T-cell (primary cell): ENCODE measurements around the gene MSH3. TPM values are rescaled to one million over a fixed set of nuclear protein-coding genes. Genes with fewer than 3 reads are reported as not detected.
"Not testable (repeated sequence)": the region's sequence is repeated elsewhere in the genome, so short reads cannot be mapped to it uniquely, and the experiment has no call there.

Experiments
- ATAC-seq, 4 experiments: fragments of 200-7000 bp in 3 of 4; fragments of 150-1000 bp in 1 of 4; cut with Tn5 transposase; replicated peaks in 1 of 4; 1 replicate in 3 of 4; 2 replicates in 1 of 4; pipeline ENCODE4 v1.10.0; 2021; ENCODE audit warnings: moderate library complexity in 3 of 4, mild to moderate bottlenecking in 2 of 4, moderate number of reproducible peaks in 1 of 4
- CTCF ChIA-PET, 2 donors: fragments of 300-600 bp; sonication (Branson Sonifier 250); formaldehyde crosslinking; loops; one replicate each; lab custom pipeline; 2022; ENCODE audit warnings: antibody characterized with exemption in 2 of 2; lab: Charles Lee
- POLR2A ChIA-PET, 2 donors: fragments of 300-600 bp; sonication (Branson Sonifier 250); formaldehyde crosslinking; loops; one replicate each; lab custom pipeline; 2022; ENCODE audit warnings: antibody characterized with exemption in 2 of 2; lab: Charles Lee
- DNase-seq, 35 experiments: peaks; one replicate each; pipeline versions ENCODE4 v3.0.0 to v3.0.0-alpha.2; 2013 to 2023
- H3K27ac ChIP-seq: one replicate; pipeline ENCODE4 v1.5.1; 2013; ENCODE audit warnings: low read length
- H3K27me3 ChIP-seq, 2 experiments: replicated peaks in 1 of 2; 1 replicate in 1 of 2; 2 replicates in 1 of 2; pipeline versions ENCODE4 v1.6.1 to v1.7.0; 2013; ENCODE audit warnings: low read length in 1 of 2, mixed read lengths in 1 of 2; ENCODE audit not compliant: control insufficient read depth in 2 of 2, insufficient read depth in 2 of 2; ENCODE audit errors: extremely low read depth in 1 of 2
- H3K36me3 ChIP-seq, 2 donors: 1 replicate in 1 of 2; 2 replicates in 1 of 2; pipeline versions ENCODE4 v1.6.1 to v1.7.0; 2013; ENCODE audit warnings: low read length in 1 of 2; ENCODE audit not compliant: control insufficient read depth in 2 of 2, insufficient read depth in 1 of 2; ENCODE audit errors: extremely low read depth in 1 of 2
- H3K4me1 ChIP-seq, 2 experiments: 1 replicate in 1 of 2; 2 replicates in 1 of 2; pipeline versions ENCODE4 v1.6.1 to v1.7.0; 2013; ENCODE audit warnings: low read length in 2 of 2, mixed read lengths in 1 of 2; ENCODE audit not compliant: insufficient read depth in 2 of 2, control insufficient read depth in 1 of 2; ENCODE audit errors: extremely low read depth in 1 of 2
- H3K4me3 ChIP-seq, 2 donors: 1 replicate in 1 of 2; 2 replicates in 1 of 2; pipeline versions ENCODE4 v1.5.1 to v1.7.0; 2013; ENCODE audit warnings: mild to moderate bottlenecking in 2 of 2, low read length in 1 of 2, moderate library complexity in 1 of 2; ENCODE audit not compliant: control insufficient read depth in 1 of 2; ENCODE audit errors: extremely low read depth in 1 of 2
- H3K9me3 ChIP-seq: 2 replicates; pipeline ENCODE4 v1.7.0; 2013
- H3K27ac Mint-ChIP-seq, 2 donors: one replicate each; pipeline ENCODE4 v1.8.0; 2020 to 2021; ENCODE audit warnings: mild to moderate bottlenecking in 2 of 2, mixed read lengths in 2 of 2
- H3K27me3 Mint-ChIP-seq, 2 donors: one replicate each; pipeline ENCODE4 v1.8.0; 2021 to 2022; ENCODE audit warnings: mixed read lengths in 2 of 2
- H3K36me3 Mint-ChIP-seq: one replicate; pipeline ENCODE4 v1.8.0; 2021; ENCODE audit warnings: mixed read lengths
- H3K4me1 Mint-ChIP-seq, 3 donors: one replicate each; pipeline ENCODE4 v1.8.0; 2020 to 2022; ENCODE audit warnings: mixed read lengths in 3 of 3, mild to moderate bottlenecking in 1 of 3
- H3K4me3 Mint-ChIP-seq, 3 donors: one replicate each; pipeline ENCODE4 v1.8.0; 2020 to 2022; ENCODE audit warnings: mild to moderate bottlenecking in 3 of 3, mixed read lengths in 3 of 3, moderate library complexity in 3 of 3
- H3K9me3 Mint-ChIP-seq, 3 donors: one replicate each; pipeline ENCODE4 v1.8.0; 2020 to 2022; ENCODE audit warnings: mixed read lengths in 3 of 3
- WGBS: methylation state at CpG from one replicate; pipeline ENCODE4 v1.1.5; 2013; ENCODE audit warnings: missing lambda C conversion rate; ENCODE audit not compliant: insufficient coverage; 5-methylcytosine and 5-hydroxymethylcytosine counted together
- total RNA-seq, 35 experiments: library from RNA in 6 of 35; stranded (reverse) in 6 of 35; fragments of 120-200 nt in 1 of 35; gene quantifications; one replicate each; pipeline versions ENCODE4 v1.2.1 to v1.2.4 and lab custom pipeline; 2013 to 2026

Gene MSH3
- total RNA-seq, 5 donors from 2014 or later (not counting 1 experiment from before 2014, with no cell fraction given): 10.8 to 20.8 (median 16.3) TPM

DNA sequence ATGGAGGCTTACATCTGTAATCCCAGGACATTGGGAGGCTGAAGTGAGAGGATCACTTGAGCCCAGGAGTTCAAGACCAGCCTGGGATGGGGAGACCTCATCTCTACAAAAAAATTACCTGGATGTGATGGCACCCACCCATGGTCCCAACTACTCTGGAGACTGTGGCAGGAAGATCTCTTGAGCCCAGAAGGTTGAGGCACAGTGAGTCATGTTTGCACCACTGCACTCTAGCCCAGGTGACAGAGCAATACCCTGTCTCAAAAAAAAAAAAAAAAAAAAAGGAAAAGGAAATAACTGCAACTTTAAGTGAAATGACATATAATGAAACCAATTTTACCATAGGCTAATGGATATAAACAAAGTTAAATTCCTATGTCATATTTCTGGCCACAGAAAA lies 152.5 kb downstream of the MSH3 start:
- no peak for DNase-seq
- Histone ChIP-seq H3K36me3 (peaks cover 0 to 3% of the 10 kb centered on the region in 2 donors), H3K9me3 (peaks cover 4% of the 10 kb centered on the region), H3K27me3 (no peaks in the 10 kb centered on the region), H3K4me3 (no peak overlapping the region), H3K27ac (no peak overlapping the region), H3K4me1 (no peaks in the 10 kb centered on the region)
- ChIA-PET CTCF (no interaction called here), POLR2A (interaction anchor here in 1 of 2 donors (0.6 kb wide), 1 partner anchor 398 kb away, joined by 3 read pairs; no protein-coding TSS in a partner anchor)
- peaks cover 52% of the 10 kb centered on the region for H3K36me3 Mint-ChIP-seq
- no peaks in the 10 kb centered on the region for H3K27me3 Mint-ChIP-seq
- H3K4me1 Mint-ChIP-seq: no peaks in the 10 kb centered on the region
- H3K9me3 Mint-ChIP-seq: peaks cover 0 to 4% (median 0%) of the 10 kb centered on the region in 3 donors
- no peak for ATAC-seq
- H3K4me3 Mint-ChIP-seq: no peak overlapping the region
- H3K27ac Mint-ChIP-seq: no peak overlapping the region

DNA sequence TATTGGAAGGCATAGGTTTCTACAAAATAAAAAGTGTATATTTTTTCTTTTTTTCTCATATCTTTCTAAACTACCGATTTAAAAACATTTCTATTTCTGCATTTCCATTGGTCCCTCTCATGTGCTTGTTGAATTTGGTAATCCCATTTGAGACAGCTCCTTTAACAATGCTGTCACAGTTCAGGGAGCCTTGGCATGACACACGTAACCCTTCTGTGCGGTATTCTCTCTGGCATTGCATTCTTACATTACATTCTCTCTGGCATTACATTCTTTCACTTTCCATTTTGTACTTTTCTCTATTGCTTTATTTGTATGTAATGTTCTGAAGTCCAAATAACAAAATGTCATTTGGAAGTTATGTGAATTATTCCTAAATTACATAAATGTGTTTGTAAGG lies 155.0 kb downstream of the MSH3 start:
- H3K4me3 Mint-ChIP-seq: no peak overlapping the region
- no peak overlapping the region for H3K4me3 ChIP-seq
- no peak overlapping the region for H3K27ac ChIP-seq
- H3K9me3 ChIP-seq: no peaks in the 10 kb centered on the region
- DNase-seq (no peak), ATAC-seq (no peak)
- no peaks in the 10 kb centered on the region for H3K27me3 ChIP-seq
- H3K9me3 Mint-ChIP-seq: no peaks in the 10 kb centered on the region
- no peaks in the 10 kb centered on the region for H3K4me1 ChIP-seq
- ChIA-PET CTCF (no interaction called here), POLR2A (no interaction called here)
- H3K27me3 Mint-ChIP-seq: no peaks in the 10 kb centered on the region
- H3K36me3 Mint-ChIP-seq: peaks cover 50% of the 10 kb centered on the region
- H3K36me3 ChIP-seq: peaks cover 0 to 7% of the 10 kb centered on the region in 2 donors
- no CpG with 5 or more reads among the region's 3 CpGs for WGBS
- no peak overlapping the region for H3K27ac Mint-ChIP-seq
- H3K4me1 Mint-ChIP-seq: no peaks in the 10 kb centered on the region

DNA sequence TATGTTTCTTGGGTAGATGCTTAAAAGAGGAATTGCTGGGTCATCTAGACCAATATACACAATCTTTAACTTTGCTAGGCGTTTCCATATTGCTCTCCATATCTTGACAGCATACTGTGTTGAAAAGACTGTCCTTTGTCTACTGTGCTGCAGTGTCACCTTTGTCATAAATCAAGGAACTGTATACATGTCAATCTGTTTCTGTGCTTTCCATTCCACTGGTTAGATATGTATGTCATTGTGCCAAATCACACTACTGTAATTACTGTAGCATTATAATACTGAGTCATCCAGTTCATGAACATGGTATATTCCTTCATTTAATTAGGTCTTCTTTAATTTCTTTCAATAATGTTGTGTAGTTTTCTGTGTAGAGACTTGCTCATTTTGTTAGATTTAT lies 156.0 kb downstream of the MSH3 start:
- WGBS: no CpG with 5 or more reads among the region's 1 CpG

GRCh38 chr5:80816590-80816989 lies 162.1 kb downstream of the MSH3 start:
- Mint-ChIP-seq H3K4me1 (no peaks in the 10 kb centered on the region), H3K9me3 (peaks cover 0 to 6% (median 3%) of the 10 kb centered on the region in 3 donors), H3K4me3 (no peak overlapping the region), H3K27ac (no peak overlapping the region), H3K27me3 (no peaks in the 10 kb centered on the region), H3K36me3 (peaks cover 61% of the 10 kb centered on the region)
- POLR2A ChIA-PET: no interaction called here
- ATAC-seq (no peak), DNase-seq (no peak)
- Histone ChIP-seq H3K27ac (no peak overlapping the region), H3K36me3 (peaks cover 0 to 12% of the 10 kb centered on the region in 2 donors), H3K9me3 (no peaks in the 10 kb centered on the region), H3K4me3 (no peak overlapping the region), H3K27me3 (no peaks in the 10 kb centered on the region), H3K4me1 (no peaks in the 10 kb centered on the region)
- WGBS: 100% methylated on average over 3 of the region's 3 CpGs
- CTCF ChIA-PET: no interaction called here

More for the DNA sequence above, 156.0 kb downstream of the MSH3 start:
- no peak for ATAC-seq
- no peak for DNase-seq
- Mint-ChIP-seq H3K27me3 (no peaks in the 10 kb centered on the region), H3K36me3 (peaks cover 51% of the 10 kb centered on the region), H3K27ac (no peak overlapping the region), H3K4me1 (no peaks in the 10 kb centered on the region), H3K4me3 (no peak overlapping the region), H3K9me3 (no peaks in the 10 kb centered on the region)
- Histone ChIP-seq H3K4me3 (no peak overlapping the region), H3K36me3 (peaks cover 0 to 12% of the 10 kb centered on the region in 2 donors), H3K27ac (no peak overlapping the region), H3K4me1 (no peaks in the 10 kb centered on the region), H3K27me3 (no peaks in the 10 kb centered on the region), H3K9me3 (no peaks in the 10 kb centered on the region)
- ChIA-PET POLR2A (interaction anchor here in 1 of 2 donors (0.7 kb wide), 1 partner anchor 10 kb away, joined by 3 read pairs; no protein-coding TSS in a partner anchor), CTCF (no interaction called here)

DNA sequence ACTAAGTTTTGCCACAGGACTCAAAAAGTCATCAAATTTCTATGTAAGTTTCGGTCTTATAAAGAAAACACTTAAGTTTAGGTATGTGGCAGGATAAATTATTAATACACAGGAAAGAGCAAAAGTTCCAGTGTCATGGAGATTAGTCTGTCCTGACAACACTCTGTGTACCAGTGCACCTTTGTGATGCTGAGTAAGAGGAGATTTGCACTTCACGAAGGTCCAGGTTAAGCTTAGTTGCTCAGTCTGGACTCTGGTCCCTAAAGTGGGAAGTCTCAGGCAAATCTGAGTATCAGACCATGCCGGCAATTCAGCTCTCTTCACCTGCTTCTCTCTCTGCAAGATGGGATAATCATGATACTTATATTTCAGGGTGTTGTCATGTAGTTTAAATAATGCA lies 166.2 kb downstream of the MSH3 start:
- ATAC-seq (no peak), DNase-seq (no peak)
- no CpG with 5 or more reads among the region's 3 CpGs for WGBS
- ChIA-PET POLR2A (interaction anchor here in 1 of 2 donors (0.5 kb wide), 1 partner anchor 10 kb away, joined by 3 read pairs; no protein-coding TSS in a partner anchor), CTCF (no interaction called here)
- Histone ChIP-seq H3K27me3 (no peaks in the 10 kb centered on the region), H3K4me3 (no peak overlapping the region), H3K9me3 (no peaks in the 10 kb centered on the region), H3K36me3 (peaks cover 0 to under 1% of the 10 kb centered on the region in 2 donors), H3K27ac (no peak overlapping the region), H3K4me1 (no peaks in the 10 kb centered on the region)
- Mint-ChIP-seq H3K27ac (no peak overlapping the region), H3K36me3 (peaks cover 68% of the 10 kb centered on the region), H3K4me3 (no peak overlapping the region), H3K4me1 (no peaks in the 10 kb centered on the region), H3K27me3 (no peaks in the 10 kb centered on the region), H3K9me3 (peaks cover 0 to 16% (median 7%) of the 10 kb centered on the region in 3 donors)

DNA sequence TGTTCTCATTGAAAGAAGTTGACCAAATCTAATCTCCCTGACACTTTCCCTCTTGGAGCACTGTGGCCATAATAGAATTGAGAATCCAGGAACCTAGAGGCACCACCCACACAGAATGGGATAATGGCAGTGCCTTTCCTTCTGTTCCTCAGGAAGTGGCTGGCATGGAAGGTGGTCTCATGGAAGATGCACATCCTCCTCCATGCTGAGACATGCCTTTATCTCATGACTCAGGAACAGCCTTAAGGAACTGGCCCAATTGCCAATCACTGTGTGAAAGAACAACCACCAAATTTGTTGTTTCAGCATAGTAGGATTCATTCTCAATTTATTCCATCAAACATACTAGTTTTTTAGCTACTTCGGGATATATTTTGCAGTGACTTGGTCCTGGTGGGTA lies 168.2 kb downstream of the MSH3 start:
- ATAC-seq: no peak
- DNase-seq: no peak
- POLR2A ChIA-PET: no interaction called here
- H3K36me3 ChIP-seq: no peaks in the 10 kb centered on the region
- no peak overlapping the region for H3K27ac Mint-ChIP-seq
- H3K4me1 ChIP-seq: no peaks in the 10 kb centered on the region
- CTCF ChIA-PET: no interaction called here
- H3K27me3 ChIP-seq: no peaks in the 10 kb centered on the region
- H3K27ac ChIP-seq: no peak overlapping the region
- H3K36me3 Mint-ChIP-seq: peaks cover 66% of the 10 kb centered on the region
- no peaks in the 10 kb centered on the region for H3K27me3 Mint-ChIP-seq
- no peaks in the 10 kb centered on the region for H3K9me3 ChIP-seq
- peaks cover 2 to 10% (median 4%) of the 10 kb centered on the region in 3 donors for H3K9me3 Mint-ChIP-seq
- H3K4me3 Mint-ChIP-seq: no peak overlapping the region
- no peaks in the 10 kb centered on the region for H3K4me1 Mint-ChIP-seq
- WGBS: 100% methylated on average over 1 of the region's 1 CpG
- H3K4me3 ChIP-seq: no peak overlapping the region

DNA sequence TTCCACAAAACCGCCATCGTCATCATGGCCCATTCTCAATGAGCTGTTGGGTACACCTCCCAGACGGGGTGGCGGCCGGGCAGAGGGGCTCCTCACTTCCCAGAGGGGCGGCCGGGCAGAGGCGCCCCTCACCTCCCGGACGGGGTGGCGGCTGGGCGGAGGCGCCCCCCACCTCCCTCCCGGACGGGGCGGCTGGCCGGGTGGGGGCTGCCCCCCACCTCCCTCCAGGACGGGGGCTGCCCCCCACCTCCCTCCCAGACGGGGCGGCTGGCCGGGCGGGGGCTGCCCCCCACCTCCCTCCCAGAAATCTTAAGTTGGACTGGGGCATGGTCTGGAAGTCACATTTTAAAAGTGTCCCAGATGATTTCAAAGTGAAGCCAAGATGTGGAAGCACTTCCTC lies 169.7 kb downstream of the MSH3 start:
- H3K4me1 ChIP-seq, H3K4me3 Mint-ChIP-seq, ATAC-seq, H3K27me3 ChIP-seq, DNase-seq, H3K27me3 Mint-ChIP-seq, POLR2A ChIA-PET, H3K4me1 Mint-ChIP-seq, CTCF ChIA-PET, H3K9me3 ChIP-seq, H3K27ac Mint-ChIP-seq, H3K27ac ChIP-seq, H3K4me3 ChIP-seq, H3K36me3 ChIP-seq: not testable (repeated sequence)
- WGBS: no CpG with 5 or more reads among the region's 22 CpGs
- Mint-ChIP-seq H3K36me3 (peaks cover 72% of the 10 kb centered on the region), H3K9me3 (peaks cover 4 to 19% (median 9%) of the 10 kb centered on the region in 3 donors)
